HG03460 (cell line): Measurements from ENCODE around the gene ITPR3.

Source experiments
- ATAC-seq: cut with Tn5 transposase; IDR thresholded peaks from one replicate; pipeline ENCODE4 v1.9.1; 2021; ENCODE audit not compliant: unreplicated experiment

Gene ITPR3

GRCh38 chr6:33695451-33695887 is 74.3 kb downstream of the ITPR3 start:
- ATAC-seq = no peak

GRCh38 chr6:33696076-33696475 is 75.0 kb downstream of the ITPR3 start:
- ATAC-seq = no peak

DNA sequence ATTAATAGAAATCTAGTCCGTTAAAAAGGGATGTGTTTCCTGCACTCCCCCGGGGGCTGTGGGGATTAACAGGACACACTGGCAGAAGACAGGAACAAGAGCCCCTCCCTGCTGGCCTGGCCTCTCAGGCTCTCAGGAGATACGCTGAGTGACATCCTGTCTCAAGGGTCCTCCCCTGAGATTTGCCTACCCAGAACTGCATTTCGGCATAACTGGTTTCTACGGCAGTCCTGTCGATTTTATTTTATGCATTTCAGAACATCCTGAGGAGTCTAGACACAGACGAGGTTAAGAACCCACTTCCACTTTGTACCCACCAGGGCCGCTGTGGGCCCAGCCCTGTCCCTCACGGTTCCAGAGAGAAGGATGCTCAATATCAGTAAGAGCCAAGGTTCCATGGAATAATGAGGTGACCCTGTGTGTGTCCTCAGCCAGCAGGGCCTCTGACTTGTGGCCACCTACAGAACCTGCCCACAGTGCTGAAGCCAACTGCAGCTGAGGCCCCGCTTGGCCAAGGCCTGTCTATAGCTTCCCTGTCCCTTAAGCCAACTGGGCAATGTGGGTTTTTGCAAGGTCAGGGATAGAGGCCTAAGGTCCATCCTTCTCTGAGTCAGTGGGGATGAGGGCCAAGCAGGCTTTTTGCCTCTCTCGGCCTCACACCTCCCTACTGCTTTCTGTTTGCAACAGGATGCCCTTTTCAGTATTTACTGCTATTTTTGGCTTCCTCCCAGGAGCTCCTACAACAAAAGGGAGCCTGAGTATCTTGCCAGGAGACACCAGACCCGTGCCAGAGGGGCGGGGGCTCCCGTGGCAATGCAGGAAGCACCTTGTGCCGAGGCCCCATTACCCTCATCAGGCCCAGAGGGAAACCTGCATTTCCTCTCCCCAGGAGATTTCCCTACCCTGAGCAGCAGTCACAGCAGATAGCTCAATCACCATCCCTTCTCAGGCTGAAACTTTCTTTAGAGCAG is 75.7 kb downstream of the ITPR3 start:
- ATAC-seq = no peak

DNA sequence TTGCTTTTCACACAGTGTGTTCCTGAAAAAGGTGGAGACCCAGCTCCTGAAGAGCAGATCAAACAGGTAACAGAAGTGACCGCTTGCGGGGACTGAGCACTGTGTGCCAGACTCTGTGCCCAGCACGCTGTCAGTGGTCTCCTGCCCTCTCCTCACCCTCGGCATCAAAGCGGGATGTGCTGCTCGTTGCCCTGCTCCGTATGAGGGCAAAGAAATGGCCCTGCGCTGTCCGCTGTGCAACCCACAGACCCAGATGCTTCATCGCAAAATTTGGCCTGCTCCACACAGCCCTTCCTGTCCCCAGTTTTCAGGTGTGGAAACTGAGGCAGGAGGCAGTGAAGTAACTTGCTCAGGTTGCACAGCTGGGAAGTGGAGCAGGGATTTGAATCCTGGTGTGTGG is 76.7 kb downstream of the ITPR3 start:
- ATAC-seq = no peak

DNA sequence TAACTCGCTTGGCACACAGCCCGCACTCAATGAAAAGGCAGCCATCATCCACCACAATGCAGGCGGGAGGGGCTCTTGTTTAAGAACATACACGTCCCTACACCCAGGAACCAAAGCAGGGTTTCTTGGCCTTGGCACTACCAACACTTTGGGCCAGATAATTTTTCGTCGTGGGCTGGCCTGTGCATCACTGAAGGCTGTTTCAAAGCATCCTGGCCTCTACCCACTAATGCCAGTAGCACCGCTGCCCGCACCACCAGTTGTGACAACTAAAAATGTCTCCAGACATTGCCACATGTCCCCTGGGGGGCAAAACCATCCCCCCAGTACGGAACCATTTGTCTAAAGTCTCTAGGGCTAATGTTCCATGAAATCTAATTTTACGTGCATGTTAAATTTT is 77.4 kb downstream of the ITPR3 start:
- no peak for ATAC-seq

DNA sequence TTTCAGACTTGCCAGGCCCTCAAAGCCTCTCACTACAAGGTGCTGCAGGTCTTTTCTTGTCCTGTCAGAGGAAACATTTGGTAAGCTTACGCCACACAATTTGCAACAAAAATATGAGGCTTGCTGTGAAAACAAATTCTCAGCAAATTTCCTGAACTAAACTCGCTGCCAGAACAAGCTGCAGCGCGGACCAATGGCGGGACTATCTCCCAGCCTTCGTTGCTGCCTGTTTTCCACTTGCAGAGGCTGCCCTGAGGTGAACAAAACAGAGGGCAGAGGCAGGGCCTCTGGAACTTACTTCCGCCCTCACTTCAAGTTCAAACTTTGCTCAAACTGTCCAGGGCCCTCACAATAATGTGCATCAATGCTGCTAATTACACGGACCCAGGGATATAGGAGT is 78.0 kb downstream of the ITPR3 start:
- ATAC-seq = no peak

- ATAC-seq = no peak
Observed at GRCh38 chr6:33699739-33700138, 78.6 kb downstream of the ITPR3 start.

DNA sequence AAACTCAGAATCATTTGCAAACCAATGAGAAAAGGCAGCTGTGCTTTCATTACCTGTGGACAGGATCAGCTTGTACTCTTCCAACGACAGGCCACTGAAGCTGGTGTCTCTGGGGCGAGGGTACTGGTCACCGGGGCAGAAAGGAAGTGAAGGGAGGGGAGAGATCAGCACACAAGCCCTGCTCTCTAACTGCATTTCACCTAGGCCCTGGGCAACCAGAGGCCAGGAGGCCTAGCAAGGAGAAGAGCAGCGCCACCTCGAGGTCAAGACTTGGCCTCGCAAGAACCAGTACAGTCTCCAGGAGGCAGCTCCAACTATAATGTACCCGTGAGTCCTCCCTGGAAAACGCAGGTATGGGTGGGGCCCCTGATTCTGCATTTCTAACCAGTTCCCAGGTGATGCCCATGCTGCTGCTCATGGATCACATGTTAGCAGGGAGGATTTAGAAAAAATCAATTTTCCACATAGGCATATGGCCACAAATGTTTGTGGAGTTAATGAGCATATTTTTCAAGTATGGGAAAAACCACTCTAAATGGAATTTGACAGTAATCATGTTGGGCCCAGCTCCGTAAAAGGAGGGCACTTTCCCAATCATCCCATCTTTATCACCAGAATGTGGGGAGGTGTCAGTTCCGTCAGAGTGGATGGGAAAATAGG is 79.4 kb downstream of the ITPR3 start:
- no peak for ATAC-seq

DNA sequence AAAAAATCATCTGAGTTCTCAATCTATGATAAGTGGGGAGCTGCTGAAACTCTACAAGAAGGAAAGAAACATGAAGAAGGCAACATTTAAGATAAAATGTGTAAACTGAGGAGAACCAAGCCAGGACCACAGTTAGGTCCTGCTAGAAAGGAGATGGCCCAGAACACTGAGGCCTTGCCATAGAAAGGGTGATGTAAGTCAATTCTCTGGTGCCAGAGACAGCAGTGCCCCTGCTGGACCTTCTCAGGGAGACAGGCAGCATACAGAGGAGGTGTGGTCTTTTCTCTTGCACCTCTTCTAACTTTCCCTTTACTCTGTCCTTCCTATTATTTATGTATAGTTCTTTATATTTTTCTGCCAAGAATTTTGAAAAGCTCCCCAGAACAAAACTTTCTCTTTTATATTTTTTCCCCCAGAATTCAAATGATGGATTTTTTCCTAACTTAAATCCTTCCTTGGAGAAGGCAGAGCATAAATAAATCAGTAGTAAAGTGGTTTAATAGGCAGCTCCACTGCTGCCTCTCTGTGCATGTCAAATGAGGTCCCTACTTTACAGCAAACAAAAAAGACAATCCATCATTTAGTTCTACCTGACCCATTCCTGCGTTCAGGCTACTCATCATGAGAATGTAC is 81.3 kb downstream of the ITPR3 start:
- ATAC-seq = no peak

DNA sequence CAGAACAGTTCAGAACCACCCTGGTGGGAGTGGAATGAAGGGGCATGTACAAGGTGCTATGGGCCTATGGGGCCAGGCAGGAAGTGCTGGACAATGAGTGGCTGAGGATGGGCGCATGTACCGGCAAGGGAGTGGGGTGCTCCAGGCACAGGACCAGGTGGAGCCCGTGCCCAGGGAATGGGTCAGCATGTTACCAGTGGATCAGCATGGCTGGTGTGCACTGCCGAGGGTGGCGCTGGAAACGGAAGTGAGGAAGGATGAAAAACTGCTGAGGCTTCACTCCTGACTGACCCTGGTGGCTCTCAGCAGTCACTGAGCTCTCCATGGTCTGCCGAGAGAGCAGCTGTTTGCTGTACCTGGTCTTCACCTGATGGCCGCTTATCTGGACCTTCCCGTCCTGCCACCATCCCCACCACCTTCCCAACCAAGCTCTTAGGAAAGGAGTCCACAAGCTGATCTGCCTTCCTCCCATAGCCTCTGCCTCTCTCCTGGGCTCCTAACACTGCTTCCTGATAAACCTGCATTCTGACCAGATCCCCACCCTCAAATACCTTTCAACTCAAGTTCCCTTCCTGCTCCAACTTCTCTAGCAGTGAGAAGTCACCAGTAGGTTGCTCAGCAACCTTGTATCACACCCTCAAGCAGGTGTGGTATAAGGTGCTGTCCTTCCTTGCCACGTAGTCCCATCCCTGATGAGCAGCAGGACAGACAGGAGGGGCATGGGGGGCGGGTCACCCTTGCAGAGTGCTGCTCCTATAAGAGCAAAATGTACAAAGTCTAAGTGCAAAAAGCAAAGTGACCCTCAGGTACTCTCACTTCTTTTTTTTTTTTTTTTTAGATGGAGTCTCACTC is 83.3 kb downstream of the ITPR3 start:
- no peak for ATAC-seq

GRCh38 chr6:33705268-33705885 is 84.3 kb downstream of the ITPR3 start:
- ATAC-seq = no peak

- no peak for ATAC-seq
Observed at GRCh38 chr6:33705955-33706725, 85.0 kb downstream of the ITPR3 start.

DNA sequence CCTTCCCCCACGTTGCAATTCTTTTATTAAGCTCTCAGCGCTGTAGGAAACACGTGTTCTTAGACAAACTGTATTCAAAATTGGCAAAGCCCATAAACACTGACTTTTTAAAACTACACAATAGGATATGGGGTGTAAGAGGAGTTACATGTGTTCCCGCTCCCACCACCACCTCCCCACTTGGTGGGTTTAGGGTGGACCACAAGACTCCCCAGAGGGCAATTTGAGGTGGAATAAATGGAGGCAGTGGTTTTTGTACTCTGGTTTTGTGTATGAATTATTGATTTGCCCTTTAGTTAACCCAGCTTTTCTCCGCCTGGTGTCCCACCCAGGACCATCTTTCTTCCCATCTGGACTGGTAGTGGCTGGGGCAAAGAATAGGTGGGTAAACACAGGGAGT is 86.6 kb downstream of the ITPR3 start:
- ATAC-seq = no peak

DNA sequence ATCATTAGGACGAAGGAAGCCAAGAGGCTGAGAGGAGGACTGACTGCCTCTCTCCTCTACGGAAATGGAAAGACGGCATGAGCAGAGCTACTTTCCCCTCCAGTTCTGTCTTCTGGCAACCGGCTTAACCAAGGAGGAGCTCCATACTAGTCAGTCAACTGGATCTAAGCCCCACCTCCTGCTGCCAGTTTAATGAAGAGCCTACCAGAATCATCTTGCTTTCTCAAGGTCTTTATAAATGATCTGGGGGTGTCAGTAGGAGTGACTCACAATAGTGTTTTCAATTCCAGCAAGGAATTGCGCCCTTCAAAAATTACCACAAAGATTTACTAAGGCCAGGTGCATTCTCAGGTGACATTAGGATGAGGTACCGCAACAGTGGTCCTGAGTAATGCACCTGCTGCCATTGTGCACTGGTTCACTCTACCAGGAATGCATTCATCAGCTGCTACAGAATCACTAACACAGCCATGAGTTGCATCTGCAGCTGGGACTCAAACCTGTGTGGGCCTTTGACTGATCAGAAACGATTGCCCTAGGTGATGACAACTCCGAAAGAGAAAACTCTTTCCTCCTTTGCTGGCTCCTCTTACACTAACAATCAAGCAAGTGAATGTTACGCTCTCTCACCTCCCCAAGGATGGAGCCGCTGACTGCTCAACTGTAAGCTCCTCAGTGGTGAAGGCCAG is 87.5 kb downstream of the ITPR3 start:
- ATAC-seq = no peak

- ATAC-seq = no peak
Observed at GRCh38 chr6:33709605-33710295, 88.6 kb downstream of the ITPR3 start.

DNA sequence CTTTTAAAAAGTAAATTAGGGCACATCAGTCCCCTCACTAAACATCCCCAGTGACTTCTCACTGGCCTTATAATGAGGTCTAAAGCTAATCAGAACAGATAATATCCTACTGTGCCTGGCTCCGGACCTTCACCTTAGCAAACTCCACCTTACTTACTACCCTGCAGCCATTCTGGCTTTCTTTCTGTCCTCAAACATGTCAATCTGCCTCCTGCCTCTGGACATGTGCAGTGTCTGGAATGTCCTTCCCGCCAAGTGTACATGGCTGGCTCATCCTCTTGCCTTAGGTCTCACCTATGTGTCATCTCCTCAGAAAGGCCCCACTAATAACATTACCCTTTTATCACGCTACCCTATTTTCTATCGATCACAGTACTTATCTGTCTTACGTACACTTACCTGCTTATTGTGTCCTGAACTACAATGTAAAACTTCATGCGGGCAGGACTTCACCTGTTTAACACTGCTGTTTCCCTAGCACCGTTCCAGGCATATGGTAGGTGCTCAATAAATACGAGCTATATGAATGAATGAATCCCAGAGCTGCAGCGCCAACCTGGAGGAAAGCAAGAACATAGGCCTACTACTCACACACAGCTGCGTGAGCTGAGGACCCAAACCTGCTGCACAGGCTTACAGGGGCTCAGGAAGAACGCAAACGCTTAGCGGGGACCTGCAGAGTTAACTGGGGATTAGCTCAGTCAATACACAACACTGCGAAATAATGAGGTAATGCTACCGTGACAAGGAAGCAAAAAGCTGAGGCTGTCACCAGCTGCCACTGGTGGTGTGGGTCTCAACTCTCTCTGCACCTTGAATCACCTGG is 89.4 kb downstream of the ITPR3 start:
- ATAC-seq = no peak
